Upper lobe of left lung (tissue), 6 donors: ENCODE data around the gene LEUTX. TPM values are rescaled to one million over a fixed set of nuclear protein-coding genes. Genes with fewer than 3 reads are reported as not detected.
A peak's percentile ranks its signal among the peaks of the same experiment; 100 is the strongest.
"Not testable (repeated sequence)": the region's sequence is repeated elsewhere in the genome, so short reads cannot be mapped to it uniquely, and the experiment has no call there.

Experiments
- ATAC-seq, 2 donors: fragments of 200-7000 bp; cut with Tn5 transposase; one replicate each; pipeline ENCODE4 v1.9.1; 2022; ENCODE audit warnings: mild to moderate bottlenecking in 2 of 2, moderate library complexity in 2 of 2; ENCODE audit not compliant: low FRiP score in 2 of 2
- DNase-seq, 2 donors: peaks; one replicate each; pipeline ENCODE4 v3.0.0-alpha.2; 2019 to 2020
- H3K27ac ChIP-seq, 4 donors: fragments of 200-600 bp; sonication (generic); one replicate each; pipeline ENCODE4 v1.5.1; 2016 to 2019
- H3K27me3 ChIP-seq, 4 donors: fragments of 200-600 bp; sonication (generic); one replicate each; pipeline ENCODE4 v1.5.1; 2017 to 2019
- H3K36me3 ChIP-seq, 4 donors: fragments of 200-600 bp; sonication (generic); one replicate each; pipeline ENCODE4 v1.5.1; 2016 to 2019
- H3K4me1 ChIP-seq, 4 donors: fragments of 200-600 bp; sonication (generic); one replicate each; pipeline ENCODE4 v1.5.1; 2018 to 2019
- H3K4me3 ChIP-seq, 4 donors: fragments of 200-600 bp; sonication (generic); one replicate each; pipeline ENCODE4 v1.5.1; 2017 to 2019; ENCODE audit warnings: mild to moderate bottlenecking in 2 of 4, moderate library complexity in 1 of 4
- H3K9me3 ChIP-seq, 4 donors: fragments of 200-600 bp; sonication (generic); one replicate each; pipeline ENCODE4 v1.5.1; 2018 to 2019
- CTCF ChIP-seq, 6 experiments: fragments of 450-650 bp in 4 of 6; fragments of 200-600 bp in 2 of 6; sonication (generic) in 2 of 6; IDR thresholded peaks; one replicate each; pipeline ENCODE4 v1.5.1; 2016 to 2019; ENCODE audit warnings: antibody characterized with exemption in 6 of 6
- EP300 ChIP-seq, 4 donors: sonication (generic); formaldehyde crosslinking; IDR thresholded peaks; one replicate each; pipeline ENCODE4 v1.5.1; 2017; ENCODE audit warnings: antibody characterized with exemption in 4 of 4, control low read depth in 2 of 4
- POLR2A ChIP-seq, 4 donors: fragments of 450-650 bp; IDR thresholded peaks; one replicate each; pipeline ENCODE4 v1.5.1; 2016 to 2017; ENCODE audit warnings: antibody characterized with exemption in 4 of 4, mild to moderate bottlenecking in 2 of 4
- POLR2AphosphoS5 ChIP-seq, 2 donors: sonication (generic); formaldehyde crosslinking; IDR thresholded peaks; one replicate each; pipeline ENCODE4 v1.5.1; 2017; ENCODE audit warnings: antibody characterized with exemption in 2 of 2
- WGBS, 2 donors: methylation state at CpG; one replicate each; pipeline ENCODE4 v1.1.5; 2017 to 2018; 5-methylcytosine and 5-hydroxymethylcytosine counted together
- total RNA-seq, 6 donors: library from RNA; depleted of rRNA in 4 of 6; stranded (reverse); fragments of >200 nt in 4 of 6; gene quantifications; one replicate each; pipeline versions ENCODE4 v1.1.0 to v1.2.1, GENCODE V29; 2016 to 2021
- donor health status: DM: no; HTN: no; CAD: no; lungs with moderate emphysema.
- donor health status: DM: no; HTN: yes; CAD: no; lungs with severe emphysema.

Gene LEUTX
- total RNA-seq, 6 donors from 2014 or later: not detected

GRCh38 chr19:39809368-39809767 is 30.7 kb downstream of the LEUTX start:
- Histone ChIP-seq H3K36me3 (no peaks in the 10 kb centered on the region), H3K4me1 (no peaks in the 10 kb centered on the region), H3K9me3 (no peaks in the 10 kb centered on the region), H3K4me3 (no peak overlapping the region), H3K27me3 (no peaks in the 10 kb centered on the region), H3K27ac (no peak overlapping the region)
- TF ChIP-seq POLR2A (IDR thresholded peaks at IDR 0.05): no peak
- ATAC-seq: no peak
- no peak for DNase-seq
- 92 to 95% methylated on average over 4 of the region's 4 CpGs for WGBS, 2 donors

DNA sequence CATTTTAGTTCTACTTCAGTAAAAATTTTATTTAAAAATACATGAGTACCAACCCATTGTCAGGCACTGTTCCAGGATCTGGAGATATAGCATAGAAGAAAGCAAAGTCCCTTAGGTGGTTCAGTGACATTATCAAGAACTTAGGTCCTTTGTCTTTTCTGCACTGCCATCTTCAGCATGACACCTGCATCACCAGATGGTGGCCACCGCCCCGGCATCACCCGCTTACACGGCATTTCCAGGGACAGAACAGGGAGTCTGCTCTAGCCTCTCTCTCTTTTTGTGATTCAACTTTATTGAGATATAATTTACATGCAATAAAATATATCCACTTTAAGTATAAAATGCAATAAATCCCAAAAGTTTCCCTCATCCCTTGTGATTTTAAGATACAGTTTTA is 31.8 kb downstream of the LEUTX start:
- ATAC-seq (no peak), DNase-seq (peak in 1 of 2 donors; percentile 22)
- Histone ChIP-seq H3K27me3 (no peaks in the 10 kb centered on the region), H3K4me3 (no peak overlapping the region), H3K4me1 (no peaks in the 10 kb centered on the region), H3K9me3 (no peaks in the 10 kb centered on the region), H3K36me3 (no peaks in the 10 kb centered on the region), H3K27ac (no peak overlapping the region)
- WGBS, 2 donors: 89 to 94% methylated on average over 4 of the region's 4 CpGs
- no peak for TF ChIP-seq POLR2AphosphoS5 (IDR thresholded peaks at IDR 0.05)
- TF ChIP-seq POLR2A (IDR thresholded peaks at IDR 0.05): no peak
- TF ChIP-seq CTCF (IDR thresholded peaks at IDR 0.05): no peak
- TF ChIP-seq EP300 (IDR thresholded peaks at IDR 0.05): no peak

GRCh38 chr19:39811064-39811463 is 32.4 kb downstream of the LEUTX start:
- no peak overlapping the region for H3K4me3 ChIP-seq
- no peak for TF ChIP-seq POLR2AphosphoS5 (IDR thresholded peaks at IDR 0.05)
- TF ChIP-seq EP300 (IDR thresholded peaks at IDR 0.05): no peak
- no peak for TF ChIP-seq POLR2A (IDR thresholded peaks at IDR 0.05)
- no peak for TF ChIP-seq CTCF (IDR thresholded peaks at IDR 0.05)
- H3K27ac ChIP-seq: no peak overlapping the region
- no peaks in the 10 kb centered on the region for H3K36me3 ChIP-seq
- H3K4me1 ChIP-seq: no peaks in the 10 kb centered on the region
- DNase-seq: no peak
- H3K9me3 ChIP-seq: no peaks in the 10 kb centered on the region
- 95 to 97% methylated on average over 4 of the region's 4 CpGs for WGBS, 2 donors
- no peaks in the 10 kb centered on the region for H3K27me3 ChIP-seq
- no peak for ATAC-seq

DNA sequence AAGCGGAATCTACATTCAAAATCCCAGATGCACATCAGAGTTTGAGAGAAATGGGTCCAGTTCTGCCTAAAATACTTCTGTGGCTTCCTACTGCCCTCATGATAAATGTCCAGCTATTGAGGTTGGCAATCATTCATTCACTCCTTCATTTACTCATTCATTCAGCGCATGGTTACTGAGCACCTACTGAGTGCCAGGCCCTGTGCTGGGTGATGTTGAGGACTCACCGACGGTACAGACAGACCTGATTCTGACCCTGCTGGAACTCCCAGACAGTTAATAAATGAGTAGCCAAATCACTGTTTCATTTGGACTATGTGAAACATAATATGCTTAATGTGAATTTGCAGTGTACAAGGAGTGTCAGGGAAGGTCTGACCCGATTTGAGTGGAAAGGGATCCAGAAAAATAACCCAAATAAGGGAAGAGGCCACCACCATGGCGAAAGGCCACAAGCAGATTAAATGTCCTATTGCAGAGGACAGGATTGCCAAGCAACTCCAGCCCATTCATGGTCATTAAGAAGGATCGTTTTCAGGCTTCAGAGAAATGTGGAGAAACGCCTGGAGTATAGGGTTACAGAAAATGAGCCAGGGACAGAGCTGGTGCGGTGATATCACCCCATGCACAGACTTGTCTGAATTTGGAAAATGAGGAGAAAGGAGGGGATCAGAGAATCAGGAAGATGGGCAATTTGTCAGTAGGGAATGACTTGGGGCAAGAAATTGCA is 34.8 kb downstream of the LEUTX start:
- TF ChIP-seq EP300 (IDR thresholded peaks at IDR 0.05): no peak
- TF ChIP-seq POLR2A (IDR thresholded peaks at IDR 0.05): no peak
- TF ChIP-seq CTCF (IDR thresholded peaks at IDR 0.05): no peak
- no peak for TF ChIP-seq POLR2AphosphoS5 (IDR thresholded peaks at IDR 0.05)
- Histone ChIP-seq H3K4me1 (no peaks in the 10 kb centered on the region), H3K27ac (no peak overlapping the region), H3K9me3 (no peaks in the 10 kb centered on the region), H3K36me3 (peaks cover 0 to 8% (median 0%) of the 10 kb centered on the region in 4 donors), H3K4me3 (no peak overlapping the region), H3K27me3 (no peaks in the 10 kb centered on the region)
- DNase-seq: no peak
- WGBS, 2 donors: 80 to 84% methylated on average over 9 of the region's 9 CpGs
- no peak for ATAC-seq

DNA sequence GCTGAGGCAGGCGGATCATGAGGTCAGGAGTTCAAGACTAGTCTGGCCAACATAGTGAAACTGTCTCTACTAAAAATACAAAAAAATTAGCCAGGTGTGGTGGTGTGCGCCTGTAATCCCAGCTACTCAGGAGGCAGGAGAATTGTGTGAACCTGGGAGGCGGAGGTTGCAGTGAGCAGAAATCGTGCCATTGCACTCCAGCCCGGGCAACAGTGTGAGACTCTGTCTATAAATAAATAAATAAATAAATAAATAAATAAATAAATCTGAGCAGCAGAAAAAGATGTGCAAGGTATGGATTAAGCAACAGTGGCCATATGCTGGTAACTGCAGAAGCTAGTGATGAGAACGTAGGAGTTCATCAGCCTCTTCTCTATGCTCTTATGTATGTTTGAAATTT is 35.5 kb downstream of the LEUTX start:
- H3K4me1 ChIP-seq, ATAC-seq: not testable (repeated sequence)
- 91 to 92% methylated on average over 6 of the region's 6 CpGs for WGBS, 2 donors

GRCh38 chr19:39814595-39814994 is 35.9 kb downstream of the LEUTX start:
- no peaks in the 10 kb centered on the region for H3K9me3 ChIP-seq
- no peak for DNase-seq
- no peaks in the 10 kb centered on the region for H3K27me3 ChIP-seq
- ATAC-seq: no peak
- H3K4me3 ChIP-seq: no peak overlapping the region
- H3K36me3 ChIP-seq: peaks cover 0 to 8% (median 0%) of the 10 kb centered on the region in 4 donors
- no peak overlapping the region for H3K27ac ChIP-seq
- TF ChIP-seq EP300 (IDR thresholded peaks at IDR 0.05): no peak
- no peak for TF ChIP-seq POLR2A (IDR thresholded peaks at IDR 0.05)
- TF ChIP-seq POLR2AphosphoS5 (IDR thresholded peaks at IDR 0.05): no peak
- TF ChIP-seq CTCF (IDR thresholded peaks at IDR 0.05): no peak
- 90 to 95% methylated on average over 3 of the region's 3 CpGs for WGBS, 2 donors
- no peaks in the 10 kb centered on the region for H3K4me1 ChIP-seq

More for the DNA sequence above, 35.5 kb downstream of the LEUTX start:
- H3K36me3 ChIP-seq, H3K9me3 ChIP-seq, DNase-seq, H3K4me3 ChIP-seq, H3K27me3 ChIP-seq, H3K27ac ChIP-seq: not testable (repeated sequence)
